A549 (cell line): ENCODE data around the gene PALS1. TPM values are rescaled to one million over a fixed set of nuclear protein-coding genes. Genes with fewer than 3 reads are reported as not detected.

Experiments used
- ATAC-seq, 2 experiments: fragments of 200-7000 bp in 1 of 2; fragments of >200 bp in 1 of 2; cut with Nextera tagmentation in 1 of 2; cut with Tn5 transposase in 1 of 2; 3 replicates each; pipeline versions ENCODE4 v1.8.0 to v1.9.1; 2018 to 2020; ENCODE audit warnings: mild to moderate bottlenecking in 1 of 2, moderate library complexity in 1 of 2
- CTCF ChIA-PET: fragments of 300-600 bp; sonication (Branson Sonifier 250); formaldehyde crosslinking; extraction: SDS; loops from one replicate; lab custom pipeline; 2021; ENCODE audit warnings: antibody characterized with exemption, inconsistent platforms; lab: Yijun Ruan, JAX
- POLR2A ChIA-PET: fragments of 350-600 bp; formaldehyde crosslinking; extraction: SDS; loops from one replicate; lab custom pipeline; 2021; ENCODE audit warnings: antibody characterized with exemption, inconsistent platforms; lab: Yijun Ruan, JAX
- DNase-seq, 2 experiments: peaks; one replicate each; pipeline versions ENCODE4 v3.0.0 to v3.0.0-alpha.2; 2011 to 2016; ENCODE audit warnings: low read depth in 1 of 2, low spot score in 1 of 2
- FAIRE-seq: peaks from 2 replicates; lab custom pipeline; 2011; peaks lifted over from hg19 to GRCh38; lab: Jason Lieb, UNC
- H3K27ac ChIP-seq, 2 experiments: fragments of >200 bp; sonication (Bioruptor Twin); formaldehyde crosslinking; 3 replicates each; pipeline ENCODE4 v1.5.1; 2016 to 2017
- H3K4me1 ChIP-seq: fragments of >200 bp; sonication (Bioruptor Twin); formaldehyde crosslinking; 3 replicates; pipeline ENCODE4 v1.6.1; 2016
- H3K4me2 ChIP-seq: fragments of >200 bp; sonication (Bioruptor Twin); formaldehyde crosslinking; 3 replicates; pipeline ENCODE4 v1.6.1; 2016
- H3K4me3 ChIP-seq: fragments of >200 bp; sonication (Bioruptor Twin); formaldehyde crosslinking; 3 replicates; pipeline ENCODE4 v1.5.1; 2016
- H3K9me3 ChIP-seq: fragments of >200 bp; sonication (Bioruptor Twin); formaldehyde crosslinking; 3 replicates; pipeline ENCODE4 v1.6.1; 2016
- BHLHE40 ChIP-seq: IDR thresholded peaks from 2 replicates; pipeline ENCODE4 v1.6.1; 2012; ENCODE audit warnings: low read depth, low read length, inconsistent platforms
- CBX2 ChIP-seq: fragments of 200-600 bp; sonication (generic); IDR thresholded peaks from 2 replicates; pipeline ENCODE4 v1.6.1; 2016; ENCODE audit warnings: low read depth, mild to moderate bottlenecking, borderline replicate concordance
- CEBPB ChIP-seq, 2 experiments: fragments of >200 bp in 1 of 2; sonication (Bioruptor Twin) in 1 of 2; formaldehyde crosslinking in 1 of 2; IDR thresholded peaks; 2 replicates each; pipeline ENCODE4 v1.6.1; 2012 to 2016
- CHD2 ChIP-seq: fragments of 150-350 bp; IDR thresholded peaks from 2 replicates; pipeline ENCODE4 v1.6.1; 2014; ENCODE audit warnings: low read length; ENCODE audit not compliant: partially characterized antibody
- EHF ChIP-seq: fragments of 250-450 bp; sonication (Bioruptor Pico); IDR thresholded peaks from 2 replicates; pipeline ENCODE4 v1.5.0; 2020; ENCODE audit warnings: mild to moderate bottlenecking
- EHMT2 ChIP-seq: fragments of 200-600 bp; sonication (generic); IDR thresholded peaks from 2 replicates; pipeline ENCODE4 v1.6.1; 2016; ENCODE audit warnings: antibody characterized with exemption, low read depth, mild to moderate bottlenecking, moderate library complexity
- GATA3 ChIP-seq: IDR thresholded peaks from 2 replicates; pipeline ENCODE4 v1.6.1; 2012; ENCODE audit warnings: borderline replicate concordance
- HEYL ChIP-seq: fragments of 250-450 bp; sonication (Bioruptor Pico); IDR thresholded peaks from 2 replicates; pipeline ENCODE4 v1.8.0; 2021; ENCODE audit warnings: mild to moderate bottlenecking, moderate library complexity
- JUNB ChIP-seq: fragments of >200 bp; sonication (Bioruptor Twin); formaldehyde crosslinking; IDR thresholded peaks from 2 replicates; pipeline ENCODE4 v1.6.1; 2016
- MAFK ChIP-seq: fragments of 450-650 bp; IDR thresholded peaks from 2 replicates; pipeline ENCODE4 v1.6.1; 2014; ENCODE audit not compliant: partially characterized antibody
- MYC ChIP-seq: IDR thresholded peaks from 2 replicates; pipeline ENCODE4 v1.6.1; 2012; ENCODE audit warnings: mild to moderate bottlenecking, inconsistent platforms, low read length, improper control_type of control experiment, borderline replicate concordance
- NPAS2 ChIP-seq: fragments of 250-450 bp; sonication (Bioruptor Pico); IDR thresholded peaks from 2 replicates; pipeline ENCODE4 v1.8.0; 2022; ENCODE audit warnings: mild to moderate bottlenecking, moderate library complexity, borderline replicate concordance
- RAD21 ChIP-seq, 2 experiments: fragments of >200 bp in 1 of 2; sonication (Bioruptor Twin) in 1 of 2; formaldehyde crosslinking in 1 of 2; IDR thresholded peaks in 1 of 2; conservative IDR thresholded peaks in 1 of 2; 2 replicates in 1 of 2; 3 replicates in 1 of 2; pipeline ENCODE4 v1.6.1; 2012 to 2018; ENCODE audit warnings: inconsistent platforms in 1 of 2
- RARB ChIP-seq: fragments of 250-450 bp; sonication (Bioruptor Pico); IDR thresholded peaks from 2 replicates; pipeline ENCODE4 v1.8.0; 2021; ENCODE audit warnings: mild to moderate bottlenecking, moderate library complexity
- TFCP2L1 ChIP-seq: fragments of 250-450 bp; sonication (Bioruptor Pico); IDR thresholded peaks from 2 replicates; pipeline ENCODE4 v1.5.0; 2021; ENCODE audit warnings: mild to moderate bottlenecking
- ZNF302 ChIP-seq: fragments of 250-450 bp; sonication (Bioruptor Pico); IDR thresholded peaks from 2 replicates; pipeline ENCODE4 v1.9.0; 2021; ENCODE audit warnings: inconsistent platforms, mild to moderate bottlenecking, moderate library complexity
- WGBS: methylation state at CpG from one replicate; pipeline ENCODE4 v1.1.6; 2017; ENCODE audit errors: missing lambda C conversion rate; 5-methylcytosine and 5-hydroxymethylcytosine counted together
- polyA plus RNA-seq, 4 experiments: library from polyadenylated mRNA; depleted of rRNA in 3 of 4; stranded (reverse); fragments of >200 nt; fragmentation: RNase III in 1 of 4; extraction: RNeasy Plus Mini Kit Qiagen cat#74134 plus additional on column Dnase treatment in 1 of 4; gene quantifications; 2 replicates in 3 of 4; 3 replicates in 1 of 4; pipeline ENCODE4 v1.2.3, GENCODE V29; 2011 to 2017
- TF ChIP-seq, protein P1 (sequence below): fragments of >200 bp; sonication (Bioruptor Twin); formaldehyde crosslinking; IDR thresholded peaks from 2 replicates; pipeline ENCODE4 v1.6.1; 2016
- TF ChIP-seq, protein P2 (sequence below): IDR thresholded peaks from 2 replicates; pipeline ENCODE4 v1.6.1; 2012
- TF ChIP-seq, protein P3 (sequence below): fragments of 250-450 bp; sonication (Bioruptor Pico); IDR thresholded peaks from 2 replicates; pipeline ENCODE4 v1.5.0; 2020; ENCODE audit warnings: low read depth, mild to moderate bottlenecking, moderate library complexity
- TF ChIP-seq, protein P4 (sequence below): fragments of 250-450 bp; sonication (Bioruptor Pico); IDR thresholded peaks from 2 replicates; pipeline ENCODE4 v1.5.0; 2021; ENCODE audit warnings: mild to moderate bottlenecking, moderate library complexity, borderline replicate concordance
- TF ChIP-seq, protein P5 (sequence below): fragments of >200 bp; sonication (Bioruptor Twin); formaldehyde crosslinking; IDR thresholded peaks from 3 replicates; pipeline ENCODE4 v1.6.1; 2016

Gene PALS1
- polyA plus RNA-seq, 2 of the 4 experiments (the other 2 are of a cell fraction), result 23.4 to 32.6 TPM

DNA sequence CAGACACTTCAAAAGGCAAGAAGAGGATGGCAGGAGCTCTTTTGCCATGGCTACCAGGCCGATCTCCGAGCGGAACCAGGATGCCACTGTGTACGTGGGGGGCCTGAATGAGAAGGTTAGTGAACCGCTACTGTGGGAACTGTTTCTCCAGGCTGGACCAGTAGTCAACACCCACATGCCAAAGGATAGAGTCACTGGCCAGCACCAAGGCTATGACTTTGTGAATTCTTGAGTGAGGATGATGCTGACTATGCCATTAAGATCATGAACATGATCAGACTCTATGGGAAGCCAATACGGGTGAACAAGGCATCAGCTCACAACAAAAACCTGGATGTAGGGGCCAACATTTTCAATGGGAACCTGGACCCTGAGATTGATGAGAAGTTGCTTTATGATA is 42.2 kb upstream of the PALS1 start:
- ChIA-PET CTCF (interaction anchor here (1.5 kb wide), 1 partner anchor 32 kb away, joined by 4 read pairs; no protein-coding TSS in a partner anchor), POLR2A (no interaction called here)
- TF ChIP-seq HEYL (CRISPR knock-in tag) (no peak), BHLHE40 (no peak), CEBPB (IDR thresholded peaks at IDR 0.05) (no peak), MYC (no peak), JUNB (no peak), EHF (CRISPR knock-in tag) (no peak), GATA3 (no peak)
- TF ChIP-seq, protein P1, sequence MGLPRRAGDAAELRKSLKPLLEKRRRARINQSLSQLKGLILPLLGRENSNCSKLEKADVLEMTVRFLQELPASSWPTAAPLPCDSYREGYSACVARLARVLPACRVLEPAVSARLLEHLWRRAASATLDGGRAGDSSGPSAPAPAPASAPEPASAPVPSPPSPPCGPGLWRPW, result no peak
- TF ChIP-seq, protein P2, sequence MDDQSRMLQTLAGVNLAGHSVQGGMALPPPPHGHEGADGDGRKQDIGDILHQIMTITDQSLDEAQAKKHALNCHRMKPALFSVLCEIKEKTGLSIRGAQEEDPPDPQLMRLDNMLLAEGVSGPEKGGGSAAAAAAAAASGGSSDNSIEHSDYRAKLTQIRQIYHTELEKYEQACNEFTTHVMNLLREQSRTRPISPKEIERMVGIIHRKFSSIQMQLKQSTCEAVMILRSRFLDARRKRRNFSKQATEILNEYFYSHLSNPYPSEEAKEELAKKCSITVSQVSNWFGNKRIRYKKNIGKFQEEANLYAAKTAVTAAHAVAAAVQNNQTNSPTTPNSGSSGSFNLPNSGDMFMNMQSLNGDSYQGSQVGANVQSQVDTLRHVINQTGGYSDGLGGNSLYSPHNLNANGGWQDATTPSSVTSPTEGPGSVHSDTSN, result no peak
- TF ChIP-seq, protein P3, sequence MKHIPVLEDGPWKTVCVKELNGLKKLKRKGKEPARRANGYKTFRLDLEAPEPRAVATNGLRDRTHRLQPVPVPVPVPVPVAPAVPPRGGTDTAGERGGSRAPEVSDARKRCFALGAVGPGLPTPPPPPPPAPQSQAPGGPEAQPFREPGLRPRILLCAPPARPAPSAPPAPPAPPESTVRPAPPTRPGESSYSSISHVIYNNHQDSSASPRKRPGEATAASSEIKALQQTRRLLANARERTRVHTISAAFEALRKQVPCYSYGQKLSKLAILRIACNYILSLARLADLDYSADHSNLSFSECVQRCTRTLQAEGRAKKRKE (CRISPR knock-in tag), result no peak
- Histone ChIP-seq H3K4me3 (no peak overlapping the region), H3K27ac (no peak overlapping the region), H3K9me3 (no peaks in the 10 kb centered on the region), H3K4me1 (no peaks in the 10 kb centered on the region), H3K4me2 (no peak overlapping the region)
- no peak for ATAC-seq
- no peak for DNase-seq
- 80% methylated on average over 6 of the region's 6 CpGs for WGBS
- no peak for FAIRE-seq

DNA sequence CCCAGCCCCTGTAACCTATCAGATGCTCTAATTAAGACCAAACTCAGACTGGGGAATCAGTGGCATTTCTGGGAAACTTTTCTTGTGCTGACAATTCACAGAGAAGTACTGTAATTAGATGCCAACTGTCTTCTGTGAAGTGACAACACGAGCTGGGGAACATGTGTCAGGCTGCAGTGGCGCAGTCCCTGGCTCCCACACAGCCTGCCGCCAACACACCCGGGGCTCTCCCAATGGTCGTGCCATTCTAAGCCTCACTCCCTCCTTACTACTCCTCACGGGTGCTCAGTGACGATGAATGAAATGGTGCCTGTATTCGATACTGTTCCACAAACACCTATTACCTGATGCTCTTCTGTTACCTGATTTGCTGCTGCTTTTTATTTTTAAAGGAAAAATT is 33.4 kb upstream of the PALS1 start:
- no peak for DNase-seq
- Histone ChIP-seq H3K9me3 (no peaks in the 10 kb centered on the region), H3K27ac (no peak overlapping the region), H3K4me2 (no peak overlapping the region), H3K4me3 (no peak overlapping the region), H3K4me1 (no peaks in the 10 kb centered on the region)
- ATAC-seq, result no peak
- ChIA-PET POLR2A (no interaction called here), CTCF (no interaction called here)
- TF ChIP-seq JUNB (no peak), ZNF302 (CRISPR knock-in tag) (no peak), EHMT2 (no peak), NPAS2 (CRISPR knock-in tag) (no peak), RARB (CRISPR knock-in tag) (no peak), CHD2 (no peak), RAD21 (conservative IDR thresholded peaks at IDR 0.05 in 1 of 2, IDR thresholded peaks at IDR 0.05 in 1 of 2) (no peak), TFCP2L1 (CRISPR knock-in tag) (no peak), CBX2 (no peak), MAFK (no peak)
- TF ChIP-seq, protein P4, sequence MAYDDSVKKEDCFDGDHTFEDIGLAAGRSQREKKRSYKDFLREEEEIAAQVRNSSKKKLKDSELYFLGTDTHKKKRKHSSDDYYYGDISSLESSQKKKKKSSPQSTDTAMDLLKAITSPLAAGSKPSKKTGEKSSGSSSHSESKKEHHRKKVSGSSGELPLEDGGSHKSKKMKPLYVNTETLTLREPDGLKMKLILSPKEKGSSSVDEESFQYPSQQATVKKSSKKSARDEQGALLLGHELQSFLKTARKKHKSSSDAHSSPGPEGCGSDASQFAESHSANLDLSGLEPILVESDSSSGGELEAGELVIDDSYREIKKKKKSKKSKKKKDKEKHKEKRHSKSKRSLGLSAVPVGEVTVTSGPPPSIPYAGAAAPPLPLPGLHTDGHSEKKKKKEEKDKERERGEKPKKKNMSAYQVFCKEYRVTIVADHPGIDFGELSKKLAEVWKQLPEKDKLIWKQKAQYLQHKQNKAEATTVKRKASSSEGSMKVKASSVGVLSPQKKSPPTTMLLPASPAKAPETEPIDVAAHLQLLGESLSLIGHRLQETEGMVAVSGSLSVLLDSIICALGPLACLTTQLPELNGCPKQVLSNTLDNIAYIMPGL, result no peak
- TF ChIP-seq, protein P5, sequence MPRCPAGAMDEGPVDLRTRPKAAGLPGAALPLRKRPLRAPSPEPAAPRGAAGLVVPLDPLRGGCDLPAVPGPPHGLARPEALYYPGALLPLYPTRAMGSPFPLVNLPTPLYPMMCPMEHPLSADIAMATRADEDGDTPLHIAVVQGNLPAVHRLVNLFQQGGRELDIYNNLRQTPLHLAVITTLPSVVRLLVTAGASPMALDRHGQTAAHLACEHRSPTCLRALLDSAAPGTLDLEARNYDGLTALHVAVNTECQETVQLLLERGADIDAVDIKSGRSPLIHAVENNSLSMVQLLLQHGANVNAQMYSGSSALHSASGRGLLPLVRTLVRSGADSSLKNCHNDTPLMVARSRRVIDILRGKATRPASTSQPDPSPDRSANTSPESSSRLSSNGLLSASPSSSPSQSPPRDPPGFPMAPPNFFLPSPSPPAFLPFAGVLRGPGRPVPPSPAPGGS, result no peak
- no peak for FAIRE-seq
- 66% methylated on average over 8 of the region's 8 CpGs for WGBS
